Fibroblast of lung (primary cell): ENCODE measurements around the gene DOK1.

Experiments
- CTCF ChIP-seq, 2 donors: IDR thresholded peaks in 1 of 2; conservative IDR thresholded peaks in 1 of 2; 1 replicate in 1 of 2; 2 replicates in 1 of 2; pipeline ENCODE4 v1.5.1; 2011 to 2012; ENCODE audit warnings: low read length in 2 of 2, control low read depth in 1 of 2, inconsistent platforms in 1 of 2, low read depth in 1 of 2, mild to moderate bottlenecking in 1 of 2
- EZH2 ChIP-seq: IDR thresholded peaks from 2 replicates; pipeline ENCODE4 v1.5.1; 2012; ENCODE audit warnings: low read length, control low read depth, mild to moderate bottlenecking; ENCODE audit errors: missing control alignments

GRCh38 chr2:74546004-74546403 is 8.5 kb upstream of the DOK1 start:
- TF ChIP-seq CTCF (conservative IDR thresholded peaks at IDR 0.05 in 1 of 2, IDR thresholded peaks at IDR 0.05 in 1 of 2; ENCODE audit: low read depth in 1 of 2, low read length in 2 of 2) (no peak), EZH2 (no peak)
